HFFc6 (cell line): ENCODE measurements around the gene YWHAQ. TPM values are rescaled to one million over a fixed set of nuclear protein-coding genes. Genes with fewer than 3 reads are reported as not detected.

Experiments used
- DNase-seq: peaks from one replicate; pipeline ENCODE4 v3.0.0-alpha.2; 2018
- H3K27ac Mint-ChIP-seq: 2 replicates; pipeline ENCODE4 v1.8.0; 2020; ENCODE audit warnings: mild to moderate bottlenecking, mixed read lengths
- H3K27me3 Mint-ChIP-seq: 2 replicates; pipeline ENCODE4 v1.8.0; 2021; ENCODE audit warnings: mild to moderate bottlenecking, moderate library complexity, mixed read lengths; ENCODE audit not compliant: insufficient read depth
- H3K36me3 Mint-ChIP-seq: 2 replicates; pipeline ENCODE4 v1.8.0; 2021; ENCODE audit warnings: low read depth, mixed read lengths
- H3K4me1 Mint-ChIP-seq: 2 replicates; pipeline ENCODE4 v1.8.0; 2020; ENCODE audit warnings: low read depth, mixed read lengths
- H3K4me3 Mint-ChIP-seq: 2 replicates; pipeline ENCODE4 v1.8.0; 2020; ENCODE audit warnings: mild to moderate bottlenecking, moderate library complexity, mixed read lengths
- H3K9me3 Mint-ChIP-seq: 2 replicates; pipeline ENCODE4 v1.8.0; 2020; ENCODE audit warnings: mild to moderate bottlenecking, mixed read lengths
- total RNA-seq, 6 experiments: library from RNA; stranded (reverse); fragmentation: NEBNext Ultra II Directional; extraction: Animal tissue kit (Norgen Biotek cat#: 25700); gene quantifications; 2 replicates in 1 of 6; 3 replicates in 5 of 6; pipeline ENCODE4 v1.2.3, GENCODE V29; 2021
- TF ChIP-seq, protein P1 (sequence below): fragments of 200-600 bp; sonication (generic); IDR thresholded peaks from 2 replicates; pipeline ENCODE4 v1.5.0; 2021; ENCODE audit warnings: antibody characterized with exemption, mild to moderate bottlenecking

Gene YWHAQ
- total RNA-seq, 6 experiments from 2014 or later: 461 to 607 (median 548) TPM

DNA sequence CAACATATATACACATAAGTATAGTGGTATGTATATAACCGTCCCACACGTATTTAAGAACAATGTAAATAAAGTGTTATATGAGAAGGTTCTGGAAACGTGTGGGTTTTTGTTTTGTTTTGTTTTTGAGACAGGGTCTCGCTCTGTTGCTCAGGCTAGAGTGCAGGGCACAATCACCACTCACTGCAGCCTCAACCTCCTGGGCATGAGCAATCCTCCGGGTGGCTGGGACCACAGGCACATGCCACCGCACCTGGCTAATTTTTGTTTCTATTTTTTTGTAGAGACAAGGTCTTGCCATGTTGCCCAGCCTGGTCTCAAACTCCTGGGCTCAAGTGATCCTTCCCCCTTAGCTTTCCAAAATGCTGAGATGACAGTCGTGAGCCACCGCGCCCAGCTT lies 81.4 kb downstream of the YWHAQ start:
- TF ChIP-seq, protein P1, sequence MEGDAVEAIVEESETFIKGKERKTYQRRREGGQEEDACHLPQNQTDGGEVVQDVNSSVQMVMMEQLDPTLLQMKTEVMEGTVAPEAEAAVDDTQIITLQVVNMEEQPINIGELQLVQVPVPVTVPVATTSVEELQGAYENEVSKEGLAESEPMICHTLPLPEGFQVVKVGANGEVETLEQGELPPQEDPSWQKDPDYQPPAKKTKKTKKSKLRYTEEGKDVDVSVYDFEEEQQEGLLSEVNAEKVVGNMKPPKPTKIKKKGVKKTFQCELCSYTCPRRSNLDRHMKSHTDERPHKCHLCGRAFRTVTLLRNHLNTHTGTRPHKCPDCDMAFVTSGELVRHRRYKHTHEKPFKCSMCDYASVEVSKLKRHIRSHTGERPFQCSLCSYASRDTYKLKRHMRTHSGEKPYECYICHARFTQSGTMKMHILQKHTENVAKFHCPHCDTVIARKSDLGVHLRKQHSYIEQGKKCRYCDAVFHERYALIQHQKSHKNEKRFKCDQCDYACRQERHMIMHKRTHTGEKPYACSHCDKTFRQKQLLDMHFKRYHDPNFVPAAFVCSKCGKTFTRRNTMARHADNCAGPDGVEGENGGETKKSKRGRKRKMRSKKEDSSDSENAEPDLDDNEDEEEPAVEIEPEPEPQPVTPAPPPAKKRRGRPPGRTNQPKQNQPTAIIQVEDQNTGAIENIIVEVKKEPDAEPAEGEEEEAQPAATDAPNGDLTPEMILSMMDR: no peak
- H3K27me3 Mint-ChIP-seq: no peaks in the 10 kb centered on the region; the same call in 1 of the 2 replicates
- no peak overlapping the region for H3K4me3 Mint-ChIP-seq
- H3K9me3 Mint-ChIP-seq: no peaks in the 10 kb centered on the region
- H3K27ac Mint-ChIP-seq: no peak overlapping the region
- peaks cover 57% of the 10 kb centered on the region for H3K4me1 Mint-ChIP-seq
- DNase-seq: no peak
- no peaks in the 10 kb centered on the region; the same call in 1 of the 2 replicates for H3K36me3 Mint-ChIP-seq

DNA sequence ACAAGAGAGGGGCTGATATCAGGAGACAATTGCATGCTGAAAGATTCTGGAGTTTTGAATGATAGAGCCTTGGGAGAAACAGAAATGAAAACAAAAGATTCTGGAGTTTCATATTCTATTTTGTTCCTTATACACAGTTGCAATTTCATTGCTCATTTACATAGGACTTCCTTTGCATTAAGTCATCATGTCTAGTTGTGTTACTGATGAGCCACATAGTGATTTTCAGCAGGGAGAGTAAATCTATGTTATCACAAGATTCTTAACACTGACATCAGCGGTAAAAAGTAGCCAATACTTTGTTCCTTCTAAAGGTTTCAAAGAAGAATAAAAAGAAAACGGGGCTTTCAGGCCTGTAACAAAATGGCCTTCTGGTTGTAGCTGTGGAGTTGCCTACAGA lies 82.3 kb downstream of the YWHAQ start:
- no peaks in the 10 kb centered on the region; the same call in 1 of the 2 replicates for H3K36me3 Mint-ChIP-seq
- peaks cover 53% of the 10 kb centered on the region for H3K4me1 Mint-ChIP-seq
- H3K4me3 Mint-ChIP-seq: peak overlapping the region; percentile 43; the same call in 1 of the 2 replicates
- H3K9me3 Mint-ChIP-seq: no peaks in the 10 kb centered on the region
- no peaks in the 10 kb centered on the region; the same call in 1 of the 2 replicates for H3K27me3 Mint-ChIP-seq
- peak; percentile 25 for DNase-seq
- TF ChIP-seq, protein P1: no peak
- H3K27ac Mint-ChIP-seq: peak overlapping the region; percentile 80

DNA sequence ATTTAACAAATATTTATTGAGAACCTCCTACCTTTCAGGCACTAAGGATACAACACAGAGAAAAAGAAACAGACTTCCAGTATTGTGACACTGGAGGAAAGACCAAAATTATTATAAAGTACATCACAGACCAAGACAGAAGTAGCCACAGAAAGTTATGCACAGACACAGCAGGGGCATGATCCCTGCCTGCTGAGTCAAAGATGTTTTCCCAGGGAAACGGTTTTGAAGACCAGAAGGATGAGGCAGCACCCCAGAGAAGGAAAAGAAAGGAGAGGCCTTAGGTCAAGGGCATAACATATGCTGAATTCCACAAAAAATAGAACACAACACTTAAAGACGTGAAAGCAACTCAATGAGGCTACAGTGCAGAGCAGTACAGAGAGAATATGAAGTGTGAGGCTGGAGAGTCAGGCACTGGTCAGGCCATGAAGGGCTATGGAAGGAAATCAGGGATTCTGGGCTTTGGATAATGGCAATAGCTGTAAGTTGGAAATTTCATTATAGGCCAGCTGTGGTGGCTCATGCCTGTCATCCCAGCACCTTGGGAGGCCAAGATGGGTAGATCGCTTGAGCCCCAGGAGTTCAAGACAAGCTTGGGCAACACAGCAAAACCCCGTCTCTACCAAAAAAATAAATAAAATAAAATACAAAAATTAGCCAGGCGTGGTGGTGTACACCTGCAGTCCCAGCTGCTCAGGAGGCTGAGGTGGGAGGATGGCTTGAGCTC lies 83.4 kb downstream of the YWHAQ start:
- Mint-ChIP-seq H3K27ac (peak overlapping the region; percentile 75), H3K4me1 (peaks cover 46% of the 10 kb centered on the region), H3K27me3 (no peaks in the 10 kb centered on the region; the same call in 1 of the 2 replicates), H3K4me3 (peak overlapping the region; percentile 14), H3K9me3 (no peaks in the 10 kb centered on the region), H3K36me3 (no peaks in the 10 kb centered on the region; the same call in 1 of the 2 replicates)
- TF ChIP-seq, protein P1: no peak
- peak; percentile 48 for DNase-seq

DNA sequence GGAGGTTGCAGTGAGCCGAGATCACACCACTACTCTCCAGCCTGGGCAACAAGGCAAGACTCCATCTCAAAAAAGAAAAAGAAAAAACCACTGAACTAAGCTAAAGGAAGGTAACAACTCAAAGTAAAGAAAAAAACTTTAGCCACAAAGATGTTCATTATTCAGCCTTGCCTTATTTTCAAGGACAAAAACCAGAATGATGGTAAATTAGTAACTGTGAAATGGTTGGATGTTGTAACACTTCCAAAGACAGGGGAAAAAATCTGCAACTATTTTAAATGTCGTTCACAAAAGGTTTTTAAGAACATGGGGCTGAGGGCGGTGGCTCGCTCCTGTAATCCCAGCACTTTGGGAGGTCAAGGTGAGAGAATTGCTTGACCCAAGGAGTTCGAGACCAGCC lies 85.3 kb downstream of the YWHAQ start:
- Mint-ChIP-seq H3K36me3 (no peaks in the 10 kb centered on the region; the same call in none of the 2 replicates), H3K4me1 (peaks cover 38% of the 10 kb centered on the region)

DNA sequence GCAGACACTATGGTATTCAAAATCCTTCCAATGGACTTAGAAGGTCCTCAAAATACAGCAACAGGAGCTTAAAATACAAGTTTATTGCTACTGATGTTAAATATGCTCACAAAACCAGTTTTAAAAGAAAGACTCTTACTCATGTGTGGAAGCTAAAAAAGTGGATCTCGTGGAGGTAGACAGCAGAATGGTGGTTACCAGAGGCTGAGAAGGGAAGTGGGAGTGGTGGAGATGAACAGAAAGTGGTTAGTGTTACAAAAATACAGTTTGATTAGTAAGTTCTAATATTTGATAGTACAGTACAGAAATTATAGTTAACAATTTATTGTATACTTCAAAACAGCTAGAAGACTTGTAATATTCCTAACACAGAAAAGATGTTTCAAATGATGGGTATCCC lies 87.2 kb downstream of the YWHAQ start:
- Mint-ChIP-seq H3K4me3 (no peak overlapping the region), H3K27ac (no peak overlapping the region; the same call in 1 of the 2 replicates), H3K36me3 (peaks cover 5% of the 10 kb centered on the region), H3K4me1 (peaks cover 47% of the 10 kb centered on the region), H3K27me3 (no peaks in the 10 kb centered on the region; the same call in 1 of the 2 replicates), H3K9me3 (no peaks in the 10 kb centered on the region)
- TF ChIP-seq, protein P1: no peak
- DNase-seq: no peak

More for the DNA sequence above, 85.3 kb downstream of the YWHAQ start:
- no peak overlapping the region; the same call in 1 of the 2 replicates for H3K27ac Mint-ChIP-seq
- TF ChIP-seq, protein P1: no peak
- H3K27me3 Mint-ChIP-seq: no peaks in the 10 kb centered on the region; the same call in 1 of the 2 replicates
- DNase-seq: no peak
- H3K9me3 Mint-ChIP-seq: no peaks in the 10 kb centered on the region
- H3K4me3 Mint-ChIP-seq: no peak overlapping the region
